GM18907 (cell line): ENCODE data around the gene SPA17.
A peak's percentile ranks its signal among the peaks of the same experiment; 100 is the strongest.

ENCODE experiments used
- ATAC-seq: cut with Tn5 transposase; IDR thresholded peaks from one replicate; pipeline ENCODE4 v1.9.1; 2021; ENCODE audit warnings: mild to moderate bottlenecking, moderate library complexity; ENCODE audit not compliant: unreplicated experiment

SPA17 gene

DNA sequence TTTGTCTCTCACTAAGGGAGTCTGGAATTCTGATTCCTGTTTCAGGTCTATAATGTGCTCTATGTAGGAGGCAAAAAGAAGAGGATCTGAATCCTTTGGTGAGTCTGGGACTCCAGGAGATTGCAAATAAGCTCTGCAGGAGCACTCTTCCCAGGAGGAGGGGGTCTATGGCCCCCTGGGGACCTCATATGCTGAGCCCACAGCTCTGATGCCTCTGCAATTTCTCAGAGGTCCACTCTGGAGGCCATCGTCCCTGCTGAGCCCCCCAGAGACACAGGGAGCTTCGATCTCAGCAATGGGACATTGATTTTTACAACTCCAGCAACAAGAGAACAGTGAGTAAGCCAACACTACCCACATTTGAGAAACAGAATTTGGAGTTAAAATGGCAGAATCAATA lies 45.8 kb downstream of the SPA17 start:
- ATAC-seq: no peak

DNA sequence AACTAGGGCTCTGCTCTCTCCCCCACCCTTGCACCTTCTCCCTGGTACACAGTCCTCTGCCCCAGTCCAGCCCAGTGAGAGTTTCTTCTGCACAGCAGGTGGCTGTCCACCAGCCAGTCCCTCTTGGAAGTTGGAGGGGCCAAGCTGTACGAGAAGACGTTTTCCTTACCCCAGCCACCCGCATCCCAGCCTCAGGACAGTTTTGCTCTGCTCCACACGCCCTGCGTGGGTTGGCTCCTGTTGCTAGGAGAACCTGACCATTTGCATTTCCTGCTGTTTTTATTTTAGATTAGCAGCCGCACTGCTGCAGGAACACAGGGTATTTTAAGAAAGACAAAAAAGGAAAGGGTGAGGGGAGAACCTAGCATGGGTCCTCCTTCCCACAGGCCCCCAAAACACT lies 48.5 kb downstream of the SPA17 start:
- no peak for ATAC-seq

DNA sequence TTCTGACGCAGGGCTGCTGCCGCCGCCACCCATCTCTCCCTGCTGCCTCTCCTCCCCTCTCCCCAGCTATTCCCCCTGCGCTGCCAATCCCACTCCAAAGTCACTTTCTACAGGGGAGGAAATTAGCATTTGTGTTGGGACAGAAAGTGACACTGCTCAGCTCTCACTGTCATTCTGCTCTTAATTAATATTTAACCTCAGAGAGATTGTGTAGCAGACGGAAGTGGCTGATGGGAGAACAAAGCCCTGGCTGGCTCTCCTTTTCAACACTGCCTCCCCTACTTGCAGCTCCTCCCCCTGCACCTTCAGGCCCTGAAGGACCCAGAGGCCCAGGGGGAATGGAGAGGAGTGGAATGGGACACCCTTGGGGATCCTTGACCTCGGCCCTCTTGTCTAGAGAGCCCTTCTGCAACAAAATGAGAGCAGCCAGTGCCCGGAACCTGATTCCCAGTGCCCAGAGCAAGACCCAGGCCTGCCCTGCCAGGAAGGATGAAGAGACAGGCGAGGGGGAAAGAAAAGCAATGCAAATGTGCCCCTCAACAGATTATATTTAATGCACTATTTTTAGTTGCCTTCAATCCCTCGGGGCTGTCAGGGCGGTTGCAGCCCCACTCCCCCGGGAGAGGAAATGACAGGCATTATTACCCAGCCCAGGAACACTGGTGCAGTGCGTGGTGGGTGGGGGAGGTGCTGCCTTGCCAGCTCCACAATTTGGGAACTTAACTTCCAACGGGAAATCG lies 51.4 kb downstream of the SPA17 start:
- peak; percentile 98 for ATAC-seq

- peak; percentile 15 for ATAC-seq
These were observed 52.0 kb downstream of the SPA17 start for GRCh38 chr11:124725719-124726105.

GRCh38 chr11:124727474-124727873 lies 53.8 kb downstream of the SPA17 start:
- no peak for ATAC-seq

GRCh38 chr11:124728134-124728533 lies 54.4 kb downstream of the SPA17 start:
- ATAC-seq: no peak

- ATAC-seq: no peak
These were observed 55.9 kb downstream of the SPA17 start for GRCh38 chr11:124729571-124729970.

GRCh38 chr11:124732230-124732629 lies 58.5 kb downstream of the SPA17 start:
- no peak for ATAC-seq

DNA sequence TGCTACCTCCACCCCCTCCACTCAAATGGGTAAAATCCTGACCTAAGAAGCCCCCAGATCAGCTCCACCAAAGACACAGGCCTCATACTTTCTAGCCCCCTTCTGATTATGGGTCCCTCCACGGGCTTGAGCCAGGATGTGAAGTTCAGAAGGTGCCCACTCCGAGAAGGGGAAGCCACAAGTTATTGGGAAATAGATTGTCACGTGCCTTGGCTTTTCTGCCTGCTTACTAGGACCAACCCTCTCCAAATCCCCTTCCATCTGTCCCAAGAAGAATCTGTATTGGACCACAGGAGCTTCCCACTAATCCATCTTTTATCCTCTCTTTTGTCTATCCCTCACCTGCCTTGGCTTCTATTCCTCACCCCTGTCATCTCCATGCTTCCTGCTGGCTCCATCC lies 63.0 kb downstream of the SPA17 start:
- ATAC-seq: no peak

- no peak for ATAC-seq
These were observed 64.1 kb downstream of the SPA17 start for GRCh38 chr11:124737638-124738305.

- ATAC-seq: no peak
These were observed 65.2 kb downstream of the SPA17 start for GRCh38 chr11:124738713-124739478.

DNA sequence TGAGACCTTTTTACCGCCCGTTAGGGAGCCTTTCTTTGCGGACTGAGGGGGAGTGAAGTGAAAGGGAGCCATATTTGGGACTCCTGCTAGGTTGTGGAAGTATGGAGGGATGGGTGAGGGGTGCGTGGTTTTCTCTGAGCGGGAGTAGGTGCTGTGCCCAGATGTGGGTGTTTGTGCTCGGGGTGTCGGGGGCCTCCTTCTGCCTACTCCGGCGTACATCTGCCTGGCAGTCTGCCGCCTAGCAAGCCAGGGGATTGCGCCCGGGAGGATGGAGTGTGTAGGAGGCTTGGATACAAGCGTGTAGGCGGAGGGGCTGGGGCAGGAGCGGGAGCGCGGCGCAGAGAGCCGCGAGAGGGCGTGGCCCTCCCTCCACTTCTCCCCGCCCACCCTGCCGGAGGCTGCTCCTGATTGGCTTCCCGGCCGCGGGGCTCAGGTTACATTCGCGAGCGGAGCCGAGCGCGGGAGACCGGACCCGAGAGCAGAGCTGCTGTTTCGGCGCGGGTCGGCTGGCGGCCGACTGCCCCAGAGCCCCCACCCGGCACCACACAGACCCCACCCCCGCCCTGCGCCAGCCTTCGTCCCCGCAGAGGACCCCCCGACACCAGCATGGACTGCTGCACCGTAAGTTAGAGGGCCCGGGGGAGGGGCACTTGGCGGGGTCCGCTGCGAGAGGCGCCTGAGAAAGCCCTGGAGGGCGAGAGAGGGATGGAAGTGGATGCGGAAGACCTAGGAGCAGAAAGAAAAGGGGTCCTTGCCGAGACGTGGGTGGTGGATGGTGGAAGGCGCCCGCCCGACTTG lies 66.0 kb downstream of the SPA17 start, which contains the start of gene NRGN:
TSS of gene NRGN (plus strand) at position 464 of the 798 bp plus-strand sequence. CDS start at position 607, 143 bp downstream.
- ATAC-seq: peak; percentile 97

DNA sequence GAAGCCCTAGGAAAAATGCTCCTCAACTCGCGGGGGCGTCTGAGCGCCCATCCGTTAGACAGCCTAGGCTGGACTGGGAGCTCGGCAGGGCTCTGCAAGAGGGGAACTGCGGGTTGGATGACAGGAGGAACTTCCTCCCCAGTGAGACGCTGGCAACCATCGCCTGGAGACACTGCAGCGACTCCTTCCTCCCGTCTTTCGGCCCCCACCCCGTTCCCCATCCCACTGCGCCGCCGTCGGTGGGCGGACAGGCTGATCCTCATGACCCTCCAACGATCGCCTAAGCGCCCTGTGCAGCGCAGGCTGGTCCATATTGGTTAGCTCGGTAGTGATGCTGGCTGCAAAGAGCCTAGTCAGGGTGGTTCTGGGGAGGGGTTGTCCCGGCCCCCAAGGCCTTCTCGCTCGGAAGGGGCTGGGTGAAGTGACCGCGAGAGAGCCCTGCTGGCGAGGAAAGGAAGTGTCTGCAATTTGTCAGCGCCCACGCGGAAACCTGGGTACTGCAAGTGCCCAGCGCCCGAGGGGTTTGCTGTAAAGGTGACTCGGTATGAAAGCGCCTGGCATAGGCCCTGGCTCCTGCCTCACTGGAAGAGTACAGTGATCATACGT lies 66.7 kb downstream of the SPA17 start:
- ATAC-seq: peak; percentile 50

DNA sequence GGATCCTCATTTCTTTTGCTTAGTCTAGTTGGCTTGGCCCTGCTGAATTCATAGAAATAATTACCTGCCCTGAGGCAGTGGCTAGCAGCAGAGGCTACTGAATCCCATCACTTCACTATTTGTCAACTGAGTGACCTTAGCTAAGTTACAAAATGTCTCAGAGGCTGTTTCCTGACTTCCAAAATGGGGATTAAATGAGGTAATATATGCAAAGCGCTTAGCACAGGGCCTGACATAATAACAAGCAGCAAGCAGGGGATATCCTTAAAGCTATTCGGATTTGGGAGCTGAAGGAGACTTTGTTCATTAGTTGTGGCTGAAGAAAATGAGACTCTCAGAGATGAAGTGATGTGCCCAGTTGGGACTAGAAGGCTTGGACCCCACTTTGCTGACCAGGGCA lies 68.9 kb downstream of the SPA17 start:
- ATAC-seq: no peak

DNA sequence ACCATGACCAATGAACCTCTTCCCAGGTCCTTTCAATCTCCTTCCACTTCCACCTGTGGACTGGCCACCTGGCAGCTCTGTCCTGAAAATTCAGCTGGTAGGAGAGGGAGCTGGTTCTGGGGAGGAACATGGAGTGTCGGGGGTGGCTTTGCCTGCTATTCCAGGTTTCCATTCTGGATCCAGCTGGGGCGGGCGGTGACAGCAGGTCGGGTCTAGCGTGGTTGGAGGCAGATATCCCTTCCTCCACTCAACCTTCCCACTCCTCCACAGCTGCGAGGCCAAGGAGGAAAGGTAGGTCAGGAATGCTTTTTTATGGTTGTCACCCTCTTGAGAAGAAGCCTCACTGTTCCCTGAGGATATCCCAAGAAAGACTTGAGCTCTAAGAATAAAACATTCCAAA lies 69.3 kb downstream of the SPA17 start:
- no peak for ATAC-seq

GRCh38 chr11:124745270-124745834 lies 71.6 kb downstream of the SPA17 start:
- ATAC-seq: no peak

DNA sequence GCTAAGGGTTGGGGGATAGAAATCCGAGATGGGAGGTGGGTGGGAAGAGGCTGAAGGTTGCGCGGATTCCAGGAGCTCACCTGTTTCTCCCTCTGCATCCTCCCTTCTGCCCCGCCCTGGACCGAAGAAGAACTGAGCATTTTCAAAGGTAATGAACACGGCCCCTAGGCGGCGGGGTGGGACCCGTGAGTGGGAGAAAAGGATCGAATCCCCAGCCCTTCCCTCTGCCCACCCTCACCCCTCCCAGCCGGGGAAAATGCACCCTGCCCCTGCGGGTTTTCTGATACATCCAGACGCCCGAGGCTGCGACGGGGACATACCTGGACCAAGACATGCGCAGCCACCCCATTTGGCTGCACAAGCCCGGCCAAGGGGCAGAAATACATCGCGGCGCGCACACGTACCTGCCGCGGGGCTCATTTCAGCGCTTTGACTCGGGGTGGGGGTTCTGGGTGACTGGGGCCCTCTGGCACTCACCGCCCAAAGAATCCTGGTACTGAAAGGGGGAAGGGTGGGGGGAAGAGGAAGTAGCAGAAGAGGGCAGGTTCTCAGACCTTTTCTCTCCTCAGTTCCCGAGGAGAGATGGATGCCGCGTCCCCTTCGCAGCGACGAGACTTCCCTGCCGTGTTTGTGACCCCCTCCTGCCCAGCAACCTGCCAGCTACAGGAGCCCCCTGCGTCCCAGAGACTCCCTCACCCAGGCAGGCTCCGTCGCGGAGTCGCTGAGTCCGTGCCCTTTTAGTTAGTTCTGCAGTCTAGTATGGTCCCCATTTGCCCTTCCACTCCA lies 72.3 kb downstream of the SPA17 start:
- ATAC-seq: peak; percentile 18

- peak; percentile 95 for ATAC-seq
These were observed 73.0 kb downstream of the SPA17 start for GRCh38 chr11:124746621-124747243.
